Activated naive CD4-positive, alpha-beta T cell treated with anti-CD3 and anti-CD28 coated beads for 36 hours (primary cell): ENCODE data around the gene FCHSD1. TPM values are rescaled to one million over a fixed set of nuclear protein-coding genes. Genes with fewer than 3 reads are reported as not detected.
A peak's percentile ranks its signal among the peaks of the same experiment; 100 is the strongest.

Experiments
- CTCF ChIA-PET: fragments of 350-600 bp; sonication (Branson Sonifier 250); formaldehyde crosslinking; loops from one replicate; lab custom pipeline; 2021; ENCODE audit warnings: antibody characterized with exemption; lab: Charles Lee
- DNase-seq: peaks from one replicate; pipeline ENCODE4 v3.0.0-alpha.2; 2020
- H3K27ac Mint-ChIP-seq: one replicate; pipeline ENCODE4 v1.8.0; 2021; ENCODE audit warnings: mild to moderate bottlenecking, mixed read lengths
- H3K27me3 Mint-ChIP-seq: one replicate; pipeline ENCODE4 v1.8.0; 2021; ENCODE audit warnings: low read depth, mixed read lengths
- H3K36me3 Mint-ChIP-seq: one replicate; pipeline ENCODE4 v1.8.0; 2021; ENCODE audit warnings: low read depth, mixed read lengths
- H3K4me1 Mint-ChIP-seq: one replicate; pipeline ENCODE4 v1.8.0; 2021; ENCODE audit warnings: low read depth, mixed read lengths
- H3K4me3 Mint-ChIP-seq: one replicate; pipeline ENCODE4 v1.8.0; 2021; ENCODE audit warnings: mild to moderate bottlenecking, moderate library complexity, mixed read lengths
- H3K9me3 Mint-ChIP-seq: one replicate; pipeline ENCODE4 v1.8.0; 2021; ENCODE audit warnings: mixed read lengths
- intact Hi-C: fragments of 100-400 bp; cut with micrococcal nuclease; formaldehyde crosslinking; loops from one replicate; pipeline ENCODE4 v1.15.1; 2023
- total RNA-seq, 2 experiments: library from RNA; stranded (reverse); gene quantifications; one replicate each; pipeline ENCODE4 v1.2.3, GENCODE V29; 2021

The FCHSD1 gene
- total RNA-seq, 2 experiments from 2014 or later: 28.9 to 29.6 TPM

GRCh38 chr5:141639357-141640050, 11.7 kb downstream of the FCHSD1 start:
- H3K36me3 Mint-ChIP-seq: peaks cover 9% of the 10 kb centered on the region
- H3K4me1 Mint-ChIP-seq: peaks cover 47% of the 10 kb centered on the region
- CTCF ChIA-PET: interaction anchor here (4.3 to 5.0 kb wide), 2 partner anchors 20 to 47 kb away, joined by 36 to 63 read pairs; partner anchors contain the start of gene DIAPH1
- no peak overlapping the region for H3K4me3 Mint-ChIP-seq
- no peaks in the 10 kb centered on the region for H3K27me3 Mint-ChIP-seq
- no peaks in the 10 kb centered on the region for H3K9me3 Mint-ChIP-seq
- no peak overlapping the region for H3K27ac Mint-ChIP-seq
- DNase-seq: no peak
- intact Hi-C loops: loop anchor here (5.0 kb wide), 1 partner anchor 937 kb away; the partner anchor contains the start of gene ZMAT2

GRCh38 chr5:141638771-141639170, 12.4 kb downstream of the FCHSD1 start:
- no peak for DNase-seq
- H3K9me3 Mint-ChIP-seq: no peaks in the 10 kb centered on the region
- intact Hi-C loops: loop anchor here (1.0 to 5.0 kb wide), 2 partner anchors 13 to 936 kb away; partner anchors contain the start of genes FCHSD1 and ZMAT2
- peaks cover 53% of the 10 kb centered on the region for H3K4me1 Mint-ChIP-seq
- H3K27me3 Mint-ChIP-seq: no peaks in the 10 kb centered on the region
- H3K4me3 Mint-ChIP-seq: peak overlapping the region; percentile 93
- H3K36me3 Mint-ChIP-seq: peaks cover 9% of the 10 kb centered on the region
- H3K27ac Mint-ChIP-seq: peak overlapping the region; percentile 87
- CTCF ChIA-PET: interaction anchor here (0.8 to 5.0 kb wide), 7 partner anchors 19 to 240 kb away, joined by 3 to 63 read pairs (median 3); partner anchors contain the start of genes DIAPH1 and PCDH1

GRCh38 chr5:141637767-141638419, 13.3 kb downstream of the FCHSD1 start:
- peaks cover 55% of the 10 kb centered on the region for H3K4me1 Mint-ChIP-seq
- DNase-seq: peak; percentile 69
- no peaks in the 10 kb centered on the region for H3K27me3 Mint-ChIP-seq
- H3K9me3 Mint-ChIP-seq: no peaks in the 10 kb centered on the region
- intact Hi-C loops: loop anchor here (1.0 to 5.0 kb wide), 3 partner anchors 13 to 936 kb away; partner anchors contain the start of genes FCHSD1 and ZMAT2
- H3K4me3 Mint-ChIP-seq: peak overlapping the region; percentile 93
- peak overlapping the region; percentile 87 for H3K27ac Mint-ChIP-seq
- peaks cover 9% of the 10 kb centered on the region for H3K36me3 Mint-ChIP-seq
- CTCF ChIA-PET: interaction anchor here (0.8 to 5.0 kb wide), 12 partner anchors 12 to 280 kb away, joined by 3 to 63 read pairs (median 6); partner anchors contain the start of genes DIAPH1, FCHSD1 and PCDH1

GRCh38 chr5:141637123-141637766, 14.0 kb downstream of the FCHSD1 start:
- H3K36me3 Mint-ChIP-seq: peaks cover 11% of the 10 kb centered on the region
- H3K27me3 Mint-ChIP-seq: no peaks in the 10 kb centered on the region
- H3K4me3 Mint-ChIP-seq: peak overlapping the region; percentile 93
- H3K9me3 Mint-ChIP-seq: no peaks in the 10 kb centered on the region
- peak overlapping the region; percentile 87 for H3K27ac Mint-ChIP-seq
- CTCF ChIA-PET: interaction anchor here (0.7 to 5.0 kb wide), 15 partner anchors 11 to 281 kb away, joined by 3 to 63 read pairs (median 6); partner anchors contain the start of genes DIAPH1 and FCHSD1
- DNase-seq: peak; percentile 51
- H3K4me1 Mint-ChIP-seq: peaks cover 57% of the 10 kb centered on the region
- intact Hi-C loops: loop anchor here (2.0 to 5.0 kb wide), 2 partner anchors 124 to 935 kb away; partner anchors contain the start of gene ZMAT2

GRCh38 chr5:141636413-141637122, 14.7 kb downstream of the FCHSD1 start, which contains the start of the genes HDAC3 and RELL2:
Gene HDAC3, minus strand, starts transcription at chr5:141636849. Its CDS starts 59 bp downstream, at chr5:141636790.
Gene RELL2, plus strand, starts transcription at chr5:141636997. Its CDS starts 1,229 bp downstream, at chr5:141638226.
- Mint-ChIP-seq H3K9me3 (no peaks in the 10 kb centered on the region), H3K4me3 (peak within 1 kb of the TSS; percentile 93), H3K27me3 (no peaks in the 10 kb centered on the region), H3K36me3 (peaks cover 9% of the 10 kb centered on the region), H3K4me1 (peaks cover 51% of the 10 kb centered on the region), H3K27ac (peak within 1 kb of the TSS; percentile 87)
- CTCF ChIA-PET: interaction anchor here (0.7 to 5.0 kb wide), 13 partner anchors 10 to 129 kb away, joined by 3 to 63 read pairs (median 8); partner anchors contain the start of genes DIAPH1 and FCHSD1
- intact Hi-C loops: loop anchor here (1.0 to 5.0 kb wide), 5 partner anchors 17 to 934 kb away; partner anchors contain the start of gene ZMAT2
- DNase-seq: peak; percentile 94

GRCh38 chr5:141636106-141636412, 15.2 kb downstream of the FCHSD1 start:
- H3K27me3 Mint-ChIP-seq: no peaks in the 10 kb centered on the region
- H3K36me3 Mint-ChIP-seq: peaks cover 5% of the 10 kb centered on the region

GRCh38 chr5:141635646-141636045, 15.6 kb downstream of the FCHSD1 start:
- intact Hi-C loops: loop anchor here (1.0 to 5.0 kb wide), 5 partner anchors 16 to 933 kb away; partner anchors contain the start of gene ZMAT2
- H3K4me3 Mint-ChIP-seq: peak overlapping the region; percentile 93
- peaks cover 41% of the 10 kb centered on the region for H3K4me1 Mint-ChIP-seq

More at GRCh38 chr5:141636106-141636412, 15.2 kb downstream of the FCHSD1 start:
- DNase-seq: peak; percentile 35
- CTCF ChIA-PET: interaction anchor here (0.8 to 5.0 kb wide), 6 partner anchors 13 to 72 kb away, joined by 5 to 63 read pairs (median 14); partner anchors contain the start of genes DIAPH1 and FCHSD1
- Mint-ChIP-seq H3K4me1 (peaks cover 46% of the 10 kb centered on the region), H3K9me3 (no peaks in the 10 kb centered on the region), H3K4me3 (peak overlapping the region; percentile 93), H3K27ac (peak overlapping the region; percentile 76)
- intact Hi-C loops: loop anchor here (1.0 to 5.0 kb wide), 5 partner anchors 17 to 934 kb away; partner anchors contain the start of gene ZMAT2

GRCh38 chr5:141634720-141635119, 16.5 kb downstream of the FCHSD1 start:
- DNase-seq: no peak
- CTCF ChIA-PET: interaction anchor here (1.4 to 4.3 kb wide), 4 partner anchors 12 to 71 kb away, joined by 8 to 23 read pairs (median 12); partner anchors contain the start of gene DIAPH1
- H3K4me1 Mint-ChIP-seq: peaks cover 40% of the 10 kb centered on the region
- H3K36me3 Mint-ChIP-seq: peaks cover 6% of the 10 kb centered on the region
- intact Hi-C loops: loop anchor here (5.0 kb wide), 1 partner anchor 932 kb away; the partner anchor contains the start of gene ZMAT2
- H3K4me3 Mint-ChIP-seq: no peak overlapping the region
- H3K27ac Mint-ChIP-seq: no peak overlapping the region
- no peaks in the 10 kb centered on the region for H3K27me3 Mint-ChIP-seq
- H3K9me3 Mint-ChIP-seq: no peaks in the 10 kb centered on the region

More at GRCh38 chr5:141635646-141636045, 15.6 kb downstream of the FCHSD1 start:
- Mint-ChIP-seq H3K27ac (no peak overlapping the region), H3K36me3 (peaks cover 3% of the 10 kb centered on the region), H3K9me3 (no peaks in the 10 kb centered on the region), H3K27me3 (no peaks in the 10 kb centered on the region)
- CTCF ChIA-PET: interaction anchor here (0.8 to 5.0 kb wide), 5 partner anchors 13 to 72 kb away, joined by 5 to 63 read pairs (median 14); partner anchors contain the start of gene DIAPH1
- DNase-seq: no peak

GRCh38 chr5:141633871-141634561, 17.2 kb downstream of the FCHSD1 start:
- Mint-ChIP-seq H3K36me3 (peaks cover 8% of the 10 kb centered on the region), H3K27me3 (no peaks in the 10 kb centered on the region), H3K4me1 (peaks cover 37% of the 10 kb centered on the region), H3K27ac (no peak overlapping the region), H3K9me3 (no peaks in the 10 kb centered on the region), H3K4me3 (no peak overlapping the region)
- DNase-seq: no peak
- CTCF ChIA-PET: interaction anchor here (0.6 to 4.3 kb wide), 11 partner anchors 12 to 1141 kb away, joined by 3 to 23 read pairs (median 4); partner anchors contain the start of gene DIAPH1
- intact Hi-C loops: no loop called here

GRCh38 chr5:141632650-141633049, 18.6 kb downstream of the FCHSD1 start:
- H3K36me3 Mint-ChIP-seq: peaks cover 14% of the 10 kb centered on the region
- H3K4me1 Mint-ChIP-seq: peaks cover 27% of the 10 kb centered on the region
- no peaks in the 10 kb centered on the region for H3K27me3 Mint-ChIP-seq
- no peak for DNase-seq
- H3K27ac Mint-ChIP-seq: no peak overlapping the region
- H3K9me3 Mint-ChIP-seq: no peaks in the 10 kb centered on the region
- CTCF ChIA-PET: interaction anchor here (1.0 to 4.3 kb wide), 6 partner anchors 13 to 69 kb away, joined by 4 to 23 read pairs (median 6); partner anchors contain the start of gene DIAPH1
- no peak overlapping the region for H3K4me3 Mint-ChIP-seq
- intact Hi-C loops: no loop called here
